HepG2 (cell line): ENCODE results near the gene SIRT7. TPM values are rescaled to one million over a fixed set of nuclear protein-coding genes. Genes with fewer than 3 reads are reported as not detected.
A peak's percentile ranks its signal among the peaks of the same experiment; 100 is the strongest.

Experiments used
- BRCA1 ChIP-seq: sonication (generic); formaldehyde crosslinking; IDR thresholded peaks from 2 replicates; pipeline ENCODE4 v1.4.0; 2020; ENCODE audit warnings: missing genetic modification reagents
- EHMT2 ChIP-seq: fragments of 200-600 bp; sonication (generic); IDR thresholded peaks from 2 replicates; pipeline ENCODE4 v1.7.0; 2017; ENCODE audit warnings: antibody characterized with exemption, low read depth, low read length, borderline replicate concordance
- HOXD1 ChIP-seq: sonication (generic); formaldehyde crosslinking; IDR thresholded peaks from 2 replicates; pipeline ENCODE4 v1.5.0; 2020; ENCODE audit warnings: missing genetic modification reagents
- NFYB ChIP-seq: sonication (generic); formaldehyde crosslinking; IDR thresholded peaks from 2 replicates; pipeline ENCODE4 v1.4.0; 2020; ENCODE audit warnings: missing genetic modification reagents
- TARDBP ChIP-seq: sonication (generic); formaldehyde crosslinking; IDR thresholded peaks from 2 replicates; pipeline ENCODE4 v1.8.0; 2022; ENCODE audit warnings: mild to moderate bottlenecking, missing genetic modification reagents
- TBP ChIP-seq: sonication (generic); formaldehyde crosslinking; IDR thresholded peaks from 2 replicates; pipeline ENCODE4 v1.5.0; 2020; ENCODE audit warnings: missing genetic modification reagents
- ZFP82 ChIP-seq: sonication (generic); formaldehyde crosslinking; IDR thresholded peaks from 2 replicates; pipeline ENCODE4 v1.5.1; 2020; ENCODE audit warnings: mild to moderate bottlenecking, missing genetic modification reagents, borderline replicate concordance
- ZNF138 ChIP-seq: sonication (generic); formaldehyde crosslinking; IDR thresholded peaks from 2 replicates; pipeline ENCODE4 v1.5.0; 2020; ENCODE audit warnings: mild to moderate bottlenecking, low read depth, missing genetic modification reagents
- ZNF256 ChIP-seq: sonication (generic); formaldehyde crosslinking; conservative IDR thresholded peaks from 2 replicates; pipeline ENCODE4 v1.4.0; 2020; ENCODE audit warnings: missing genetic modification reagents
- ZNF3 ChIP-seq: IDR thresholded peaks from 2 replicates; pipeline ENCODE4 v1.7.0; 2017; ENCODE audit warnings: inconsistent platforms
- ZNF318 ChIP-seq: sonication (generic); formaldehyde crosslinking; IDR thresholded peaks from 2 replicates; pipeline ENCODE4 v1.4.0; 2020; ENCODE audit warnings: mild to moderate bottlenecking, missing genetic modification reagents
- ZNF432 ChIP-seq: sonication (generic); formaldehyde crosslinking; IDR thresholded peaks from 2 replicates; pipeline ENCODE4 v1.5.0; 2020; ENCODE audit warnings: missing genetic modification reagents, mild to moderate bottlenecking, borderline replicate concordance
- ZNF629 ChIP-seq: sonication (generic); formaldehyde crosslinking; conservative IDR thresholded peaks from 2 replicates; pipeline ENCODE4 v1.5.0; 2020; ENCODE audit warnings: missing genetic modification reagents
- ZNF710 ChIP-seq: sonication (generic); formaldehyde crosslinking; IDR thresholded peaks from 2 replicates; pipeline ENCODE4 v1.5.0; 2020; ENCODE audit warnings: mild to moderate bottlenecking, missing genetic modification reagents, borderline replicate concordance
- polyA plus RNA-seq, 8 experiments: library from polyadenylated mRNA; depleted of rRNA in 3 of 8; stranded (reverse) in 7 of 8; unstranded in 1 of 8; fragments of >200 nt; fragmentation: Illumina TruSeq in 4 of 8; extraction: Trizol in 4 of 8; gene quantifications; 2 replicates each; pipeline versions ENCODE4 v1.2.1 to v1.2.3, GENCODE V29; 2011 to 2016; ENCODE audit warnings: low read depth in 4 of 8, missing spikeins in 1 of 8, mixed read lengths in 1 of 8; ENCODE audit not compliant: insufficient read depth in 1 of 8
- total RNA-seq, 5 experiments: library from RNA; depleted of rRNA; stranded (reverse); fragments of >200 nt; fragmentation: Illumina TruSeq; extraction: Trizol; gene quantifications; 2 replicates each; pipeline ENCODE4 v1.2.3, GENCODE V29; 2016; ENCODE audit warnings: low read depth in 1 of 5
- TF ChIP-seq, protein P1 (sequence below): sonication (generic); formaldehyde crosslinking; IDR thresholded peaks from 2 replicates; pipeline ENCODE4 v1.4.0; 2020; ENCODE audit warnings: missing genetic modification reagents

SIRT7 gene
- total and polyA plus RNA-seq, 2 of the 13 experiments (the other 11 are each of a cell fraction or from before 2014, with no cell fraction given): 8.3 to 24.8 TPM

- TF ChIP-seq ZNF710 (CRISPR knock-in tag): no peak
- 0 out of 2 replicates have a peak, but pooled peaks have one; percentile 68 for TF ChIP-seq TARDBP (CRISPR knock-in tag)
- TF ChIP-seq ZNF318: no peak
- TF ChIP-seq EHMT2: no peak
- TF ChIP-seq ZNF432 (CRISPR knock-in tag): no peak
- TF ChIP-seq HOXD1 (CRISPR knock-in tag): 0 out of 2 replicates have a peak, but pooled peaks have one; percentile 58
- no peak for TF ChIP-seq ZNF3 (CRISPR knock-in tag)
- TF ChIP-seq ZNF138 (CRISPR knock-in tag): no peak
- TF ChIP-seq ZNF629 (CRISPR knock-in tag): no peak
- TF ChIP-seq BRCA1 (CRISPR knock-in tag): no peak
- TF ChIP-seq TBP: no peak
- TF ChIP-seq ZNF256 (CRISPR knock-in tag): no peak; the same call in 1 of the 2 replicates
- TF ChIP-seq ZFP82 (CRISPR knock-in tag): no peak
- TF ChIP-seq NFYB (CRISPR knock-in tag): no peak
- TF ChIP-seq, protein P1, sequence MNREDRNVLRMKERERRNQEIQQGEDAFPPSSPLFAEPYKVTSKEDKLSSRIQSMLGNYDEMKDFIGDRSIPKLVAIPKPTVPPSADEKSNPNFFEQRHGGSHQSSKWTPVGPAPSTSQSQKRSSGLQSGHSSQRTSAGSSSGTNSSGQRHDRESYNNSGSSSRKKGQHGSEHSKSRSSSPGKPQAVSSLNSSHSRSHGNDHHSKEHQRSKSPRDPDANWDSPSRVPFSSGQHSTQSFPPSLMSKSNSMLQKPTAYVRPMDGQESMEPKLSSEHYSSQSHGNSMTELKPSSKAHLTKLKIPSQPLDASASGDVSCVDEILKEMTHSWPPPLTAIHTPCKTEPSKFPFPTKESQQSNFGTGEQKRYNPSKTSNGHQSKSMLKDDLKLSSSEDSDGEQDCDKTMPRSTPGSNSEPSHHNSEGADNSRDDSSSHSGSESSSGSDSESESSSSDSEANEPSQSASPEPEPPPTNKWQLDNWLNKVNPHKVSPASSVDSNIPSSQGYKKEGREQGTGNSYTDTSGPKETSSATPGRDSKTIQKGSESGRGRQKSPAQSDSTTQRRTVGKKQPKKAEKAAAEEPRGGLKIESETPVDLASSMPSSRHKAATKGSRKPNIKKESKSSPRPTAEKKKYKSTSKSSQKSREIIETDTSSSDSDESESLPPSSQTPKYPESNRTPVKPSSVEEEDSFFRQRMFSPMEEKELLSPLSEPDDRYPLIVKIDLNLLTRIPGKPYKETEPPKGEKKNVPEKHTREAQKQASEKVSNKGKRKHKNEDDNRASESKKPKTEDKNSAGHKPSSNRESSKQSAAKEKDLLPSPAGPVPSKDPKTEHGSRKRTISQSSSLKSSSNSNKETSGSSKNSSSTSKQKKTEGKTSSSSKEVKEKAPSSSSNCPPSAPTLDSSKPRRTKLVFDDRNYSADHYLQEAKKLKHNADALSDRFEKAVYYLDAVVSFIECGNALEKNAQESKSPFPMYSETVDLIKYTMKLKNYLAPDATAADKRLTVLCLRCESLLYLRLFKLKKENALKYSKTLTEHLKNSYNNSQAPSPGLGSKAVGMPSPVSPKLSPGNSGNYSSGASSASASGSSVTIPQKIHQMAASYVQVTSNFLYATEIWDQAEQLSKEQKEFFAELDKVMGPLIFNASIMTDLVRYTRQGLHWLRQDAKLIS: 0 out of 2 replicates have a peak, but pooled peaks have one; percentile 33
Observed at GRCh38 chr17:81869221-81870130, 48.5 kb downstream of the SIRT7 start (continued).
